ENCODE data around the gene NID1. TPM values are rescaled to one million over a fixed set of nuclear protein-coding genes. Genes with fewer than 3 reads are reported as not detected.

Gene NID1
- total and polyA plus RNA-seq, 9 of the 15 experiments (the other 6 are each of a cell fraction or from before 2014, with no cell fraction given): 0.22 TPM; not detected in 8

GRCh38 chr1:236103646-236104218 lies 38.8 kb upstream of the NID1 start (continued):
- no peak for TF ChIP-seq SAP30 (IDR thresholded peaks at IDR 0.05; ENCODE audit: borderline replicate concordance, insufficient read depth, low read depth, low read length, poor library complexity, severe bottlenecking)
- TF ChIP-seq NBN (IDR thresholded peaks at IDR 0.05; ENCODE audit: low read depth): no peak
- TF ChIP-seq THAP12 (CRISPR knock-in tag; IDR thresholded peaks at IDR 0.05): no peak
- peak; percentile 29; the same call in 1 of the 2 replicates for TF ChIP-seq PKNOX1 (IDR thresholded peaks at IDR 0.05)
- TF ChIP-seq ZNF121 (CRISPR knock-in tag; conservative IDR thresholded peaks at IDR 0.05): no peak
- peak; percentile 92 for TF ChIP-seq SMC3 (conservative IDR thresholded peaks at IDR 0.05; ENCODE audit: insufficient read depth, low read depth, low read length)
- 0 out of 2 replicates have a peak, but pooled peaks have one; percentile 16 for TF ChIP-seq TEAD4 (IDR thresholded peaks at IDR 0.05; ENCODE audit: low read length)
- TF ChIP-seq TEAD4 (CRISPR knock-in tag; IDR thresholded peaks at IDR 0.05; ENCODE audit: borderline replicate concordance): no peak
- TF ChIP-seq PRDM10 (IDR thresholded peaks at IDR 0.05; ENCODE audit: partially characterized antibody): no peak
- TF ChIP-seq CBFA2T3 (IDR thresholded peaks at IDR 0.05): peak; percentile 46
- no peak for TF ChIP-seq DDX20 (tag; IDR thresholded peaks at IDR 0.05; ENCODE audit: low read depth)
- peak; percentile 33; the same call in 1 of the 2 replicates for TF ChIP-seq HCFC1 (IDR thresholded peaks at IDR 0.05; ENCODE audit: low read depth, low read length)
- peak; percentile 83; the same call in 1 of the 2 replicates for TF ChIP-seq STAG1 (CRISPR knock-in tag; IDR thresholded peaks at IDR 0.05; ENCODE audit: borderline replicate concordance)
- TF ChIP-seq FIP1L1 (IDR thresholded peaks at IDR 0.05; ENCODE audit: low read depth, low read length, poor library complexity, severe bottlenecking): no peak
- 0 out of 2 replicates have a peak, but pooled peaks have one; percentile 28 for TF ChIP-seq CREB3L1 (IDR thresholded peaks at IDR 0.05; ENCODE audit: borderline replicate concordance, low read depth)
- no peak for TF ChIP-seq TFAM (CRISPR knock-in tag; conservative IDR thresholded peaks at IDR 0.05)
- no peak for TF ChIP-seq DPF2 (IDR thresholded peaks at IDR 0.05)
- TF ChIP-seq MCM3 (IDR thresholded peaks at IDR 0.05): no peak
- no peak for TF ChIP-seq SMAD3 (CRISPR knock-in tag; conservative IDR thresholded peaks at IDR 0.05)
- no peak for TF ChIP-seq POLR2AphosphoS2 (IDR thresholded peaks at IDR 0.05; ENCODE audit: low read length)
- TF ChIP-seq NR1H2 (CRISPR knock-in tag; IDR thresholded peaks at IDR 0.05): no peak

Data from K562 (cell line).